ENCODE measurements around the gene MYO5B.

The MYO5B gene

DNA sequence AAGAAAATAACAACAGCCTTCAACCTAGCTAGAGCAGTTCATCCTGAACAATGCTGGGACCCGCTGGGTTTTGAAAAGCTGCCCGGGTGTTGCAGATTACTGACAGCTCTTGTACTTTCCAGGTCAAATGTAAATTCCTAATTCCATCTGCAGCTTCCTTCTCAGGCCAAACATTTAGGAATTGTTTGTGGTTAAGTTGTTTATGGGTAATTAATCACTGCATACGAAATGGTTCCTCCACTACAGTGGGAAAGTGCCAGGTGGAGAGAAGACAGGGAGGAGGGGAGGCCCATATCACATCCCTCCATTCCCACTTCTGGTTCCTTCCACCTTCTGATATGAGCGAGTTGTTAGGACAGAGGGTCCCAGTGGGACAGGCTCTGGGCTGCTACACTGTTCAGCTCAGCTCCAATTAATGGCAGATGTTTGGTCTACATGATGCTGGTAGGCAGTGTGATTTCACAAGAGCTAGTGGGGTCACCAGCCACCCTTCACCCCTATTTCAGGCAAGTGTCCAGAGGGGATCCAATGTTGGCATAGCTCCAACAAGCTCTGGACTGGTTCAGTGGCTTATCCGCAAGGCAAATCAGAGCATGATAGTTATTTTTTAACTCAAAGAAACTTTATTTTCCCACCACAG is 268.7 kb downstream of the MYO5B start:
- H3K4me3 ChIP-seq (ENCODE audit: low read depth, low read length), result no peak overlapping the region

- H3K4me3 ChIP-seq (ENCODE audit: low read depth, low read length), result no peak overlapping the region
Measured at GRCh38 chr18:49924293-49924983, 270.5 kb downstream of the MYO5B start.

GRCh38 chr18:49922228-49922627 is 272.7 kb downstream of the MYO5B start:
- H3K4me3 ChIP-seq (ENCODE audit: low read depth, low read length), result no peak overlapping the region

DNA sequence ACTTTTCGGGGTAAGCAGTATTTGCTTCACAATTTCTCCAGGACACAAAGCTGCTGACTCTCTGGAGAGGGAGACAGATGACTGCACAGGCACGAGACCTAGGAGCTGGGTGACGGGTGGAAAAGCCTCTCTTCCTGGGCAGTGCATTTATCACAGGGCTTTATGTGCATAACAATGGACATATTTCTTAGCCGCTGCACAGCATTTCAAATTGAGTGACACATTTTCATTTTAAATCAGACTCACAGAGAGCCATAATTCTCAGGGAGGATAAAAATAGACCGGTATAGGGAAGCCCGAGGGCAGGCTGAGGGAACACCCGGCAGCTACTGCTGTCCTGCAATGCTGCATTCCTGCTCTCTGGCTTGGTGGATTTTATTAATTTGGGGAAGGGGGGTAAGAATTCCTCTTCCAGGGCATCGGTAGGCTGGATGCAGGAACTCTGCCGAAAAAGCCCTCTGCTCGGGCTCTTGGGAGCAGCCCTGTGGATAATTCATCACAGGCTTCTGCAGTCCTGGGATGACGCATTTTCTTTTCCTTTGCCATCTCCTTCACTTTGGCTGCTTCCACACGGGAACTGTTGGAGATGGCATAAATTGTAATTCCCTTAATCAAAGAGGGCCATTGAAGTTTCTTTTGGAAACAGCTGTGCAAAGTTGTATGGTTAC is 273.5 kb downstream of the MYO5B start:
- no peak overlapping the region for H3K4me3 ChIP-seq (ENCODE audit: low read depth, low read length)

DNA sequence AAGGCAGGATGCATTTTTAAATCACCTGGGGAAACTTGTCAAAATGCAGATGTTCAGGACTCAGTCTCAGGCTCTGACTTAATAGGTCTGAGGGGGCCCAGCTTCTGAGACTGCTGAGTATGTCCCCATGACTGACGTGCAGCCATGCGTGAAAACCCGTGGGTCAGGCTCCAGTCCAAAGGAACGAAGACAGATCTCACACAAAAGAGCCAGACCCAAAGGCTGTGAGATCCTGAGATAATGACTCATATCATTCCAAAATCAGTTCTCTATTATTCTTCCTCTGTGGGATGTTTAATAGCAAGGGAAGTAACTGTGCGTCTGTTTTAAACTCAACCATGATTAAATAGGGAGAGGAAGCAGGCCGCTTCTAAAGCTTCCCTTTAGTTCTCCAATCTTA is 274.2 kb downstream of the MYO5B start:
- no peak overlapping the region for H3K4me3 ChIP-seq (ENCODE audit: low read depth, low read length)

DNA sequence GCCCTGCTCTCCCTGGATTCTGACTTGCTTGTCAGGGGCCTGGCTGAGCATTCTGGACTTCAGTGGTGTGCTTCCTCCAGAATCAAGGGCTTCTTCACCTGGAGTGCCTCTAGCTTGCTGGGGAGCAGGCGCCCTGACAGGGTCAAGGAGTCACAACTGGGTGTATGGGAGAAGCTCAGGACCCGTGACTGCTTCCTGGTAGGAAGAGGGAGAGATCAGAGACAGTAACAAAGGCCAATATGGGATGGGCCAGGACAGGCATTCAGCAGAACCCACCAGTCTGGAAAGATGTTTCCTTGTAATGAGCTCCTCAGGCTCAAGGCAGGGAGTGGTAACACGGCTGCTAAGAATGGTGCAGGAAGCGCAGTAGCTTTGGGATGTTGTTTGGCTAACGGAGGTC is 277.2 kb downstream of the MYO5B start:
- no peak overlapping the region for H3K4me3 ChIP-seq (ENCODE audit: low read depth, low read length)

DNA sequence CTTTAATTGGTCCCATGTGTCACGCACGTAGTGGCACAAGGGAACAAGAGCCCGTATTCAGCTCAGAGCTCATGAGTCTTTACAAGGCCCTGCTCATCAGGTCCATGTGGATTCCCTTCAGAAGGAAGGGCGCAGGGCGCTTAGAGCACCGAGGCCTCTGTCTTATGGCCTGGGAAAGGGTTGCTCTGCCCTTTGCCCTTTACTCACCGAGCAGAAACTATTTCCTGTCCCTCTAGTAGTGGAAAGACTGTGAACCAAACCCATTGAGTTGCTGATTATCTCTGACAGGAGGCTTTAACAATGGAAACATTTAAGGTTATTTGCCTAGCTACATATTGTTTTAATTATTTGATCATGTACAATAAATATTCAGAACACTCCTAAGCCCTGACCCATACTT is 279.6 kb downstream of the MYO5B start:
- no peak overlapping the region for H3K4me3 ChIP-seq (ENCODE audit: low read depth, low read length)

- no peak overlapping the region for H3K4me3 ChIP-seq (ENCODE audit: low read depth, low read length)
Measured at GRCh38 chr18:49913221-49913620, 281.7 kb downstream of the MYO5B start.

DNA sequence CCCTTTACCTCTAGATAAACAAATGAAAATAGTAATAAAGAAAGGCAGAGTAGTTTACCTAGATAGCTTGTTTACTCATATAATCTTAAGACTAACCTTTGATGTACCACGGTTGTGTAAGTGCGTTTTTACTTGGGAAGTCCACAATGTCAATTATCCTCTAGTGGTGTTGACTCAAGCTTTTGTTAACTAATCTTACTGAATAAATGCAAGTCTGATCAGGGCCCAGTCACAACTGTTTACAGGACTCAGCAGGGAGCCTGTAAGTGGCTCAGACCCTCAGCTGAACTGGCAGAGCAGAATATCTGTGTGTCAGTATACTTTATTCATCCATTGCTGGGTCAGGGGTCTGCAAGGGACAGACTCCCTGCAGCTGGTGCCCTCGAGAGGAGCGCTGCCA is 283.5 kb downstream of the MYO5B start:
- no peak overlapping the region for H3K4me3 ChIP-seq (ENCODE audit: low read depth, low read length)

DNA sequence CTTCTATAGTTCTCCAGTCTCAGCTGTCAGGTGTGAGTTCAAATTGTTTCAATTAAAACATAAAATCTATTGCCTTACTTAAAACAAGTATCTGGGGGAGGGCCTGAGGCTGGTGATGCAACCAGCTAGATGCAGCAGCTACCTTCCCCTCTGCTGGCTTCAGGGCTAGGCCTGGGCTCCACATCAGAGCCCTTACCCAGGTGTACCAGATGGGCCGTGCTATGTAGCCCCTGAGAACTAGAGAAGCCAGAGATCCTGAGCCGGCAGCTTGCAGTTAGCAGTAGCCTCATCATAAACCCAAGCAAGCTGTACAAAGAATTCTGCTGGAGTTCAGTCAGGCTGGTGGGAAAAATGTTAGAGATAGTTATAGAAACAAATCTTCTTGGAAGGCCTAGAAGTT is 284.0 kb downstream of the MYO5B start:
- H3K4me3 ChIP-seq (ENCODE audit: low read depth, low read length), result no peak overlapping the region

DNA sequence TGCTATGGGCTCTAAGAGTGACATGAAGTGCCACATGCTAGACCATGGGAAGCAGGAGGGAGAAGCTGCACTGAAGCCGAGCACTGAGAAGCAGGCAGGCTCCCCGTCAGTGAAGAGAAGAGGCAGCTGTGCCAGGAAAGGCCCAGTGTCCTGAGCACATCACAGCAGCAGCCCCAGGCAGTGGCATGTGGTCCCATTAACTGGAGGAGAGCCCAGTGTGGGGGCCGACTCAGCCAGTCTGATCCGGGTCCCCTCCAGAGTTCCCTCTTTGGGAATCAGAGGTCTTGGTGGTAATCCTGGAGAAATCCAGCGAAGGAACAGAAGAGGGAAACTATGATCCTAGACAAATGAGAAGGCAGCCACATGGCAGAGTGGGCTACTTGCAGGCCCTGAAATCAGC is 284.9 kb downstream of the MYO5B start:
- H3K4me3 ChIP-seq (ENCODE audit: low read depth, low read length), result no peak overlapping the region

DNA sequence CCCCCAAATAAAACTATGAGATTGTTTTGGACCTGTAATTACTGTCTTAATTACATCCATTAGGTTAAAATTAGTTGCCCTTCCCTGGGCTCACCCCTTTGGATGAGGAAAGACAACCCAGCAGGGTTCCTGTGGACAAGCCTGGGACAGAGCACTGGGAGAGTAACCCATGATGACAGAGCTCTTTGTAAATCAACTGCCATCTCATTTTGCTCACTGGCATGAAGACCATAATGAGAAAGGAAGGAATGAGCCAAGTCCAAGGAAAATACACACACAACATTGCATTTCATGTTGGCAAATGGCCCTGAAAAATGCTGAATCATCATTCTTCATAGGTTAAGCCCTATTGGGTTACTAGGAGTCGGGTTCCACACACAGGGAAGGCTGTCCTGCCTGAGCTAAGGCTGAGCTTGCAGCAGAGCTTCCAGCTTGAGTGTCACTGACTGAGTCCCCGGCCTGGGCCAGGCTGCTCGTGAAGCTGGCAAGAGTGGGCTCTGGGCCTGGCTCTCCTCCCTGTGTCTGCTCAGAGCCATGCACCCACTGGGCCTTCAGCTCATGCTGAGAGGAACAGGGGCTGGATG is 287.5 kb downstream of the MYO5B start:
- H3K4me3 ChIP-seq (ENCODE audit: low read depth, low read length), result no peak overlapping the region

DNA sequence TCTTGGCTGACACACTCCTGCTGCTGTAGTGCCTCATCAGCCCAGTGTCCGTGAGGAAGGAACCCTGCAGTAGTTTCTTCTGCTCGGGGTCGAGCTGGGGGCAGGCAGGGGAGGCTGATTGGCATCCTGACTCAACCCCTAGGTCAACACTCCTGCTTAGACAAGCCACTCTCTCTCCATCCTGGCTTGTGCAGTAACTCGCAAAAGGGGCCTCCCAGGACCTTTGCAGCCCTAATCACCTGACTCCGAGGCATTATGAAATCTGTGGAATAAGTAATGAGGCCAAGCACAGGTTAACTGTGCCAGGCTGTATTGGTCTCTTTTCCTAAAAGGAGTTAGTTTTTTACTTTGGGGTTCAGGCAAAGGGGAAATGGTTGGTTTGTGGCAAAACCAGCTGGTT is 289.2 kb downstream of the MYO5B start:
- H3K4me3 ChIP-seq (ENCODE audit: low read depth, low read length), result no peak overlapping the region

- H3K4me3 ChIP-seq (ENCODE audit: low read depth, low read length), result no peak overlapping the region
Measured at GRCh38 chr18:49904871-49905555, 289.9 kb downstream of the MYO5B start.

- H3K4me3 ChIP-seq (ENCODE audit: low read depth, low read length), result no peak overlapping the region
Measured at GRCh38 chr18:49901862-49902340, 293.0 kb downstream of the MYO5B start.

DNA sequence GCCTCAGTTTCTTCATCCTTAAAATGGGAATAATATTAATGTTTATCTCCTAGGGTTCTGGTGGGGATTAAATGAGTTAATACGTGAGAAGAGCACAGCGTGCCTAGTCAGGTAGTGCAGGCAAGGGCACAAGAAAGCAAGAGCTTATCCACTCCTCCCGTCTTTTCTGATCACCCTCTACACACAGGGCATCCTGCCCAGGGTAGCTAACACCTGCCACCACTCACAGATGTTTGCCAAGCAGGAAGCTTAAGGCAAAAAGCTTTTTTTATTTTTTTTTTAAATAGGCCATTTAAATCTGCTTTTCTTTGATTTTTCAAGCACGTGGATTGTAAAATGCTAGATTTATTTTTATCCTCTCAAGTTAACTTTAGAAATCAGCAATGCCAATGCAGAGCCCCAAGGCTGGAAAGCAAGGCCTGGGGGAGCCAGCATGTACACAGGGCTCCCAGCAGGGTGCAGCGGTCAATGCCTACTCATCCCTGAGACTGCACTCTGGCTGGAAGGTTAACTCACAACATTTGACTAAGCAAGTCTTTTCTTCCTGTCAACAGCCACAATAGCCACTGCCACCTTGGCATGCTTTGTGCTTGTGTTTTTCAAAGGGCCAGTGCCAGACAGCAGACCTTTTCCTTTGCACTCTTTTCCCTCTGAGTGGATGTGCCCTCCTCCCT is 295.2 kb downstream of the MYO5B start:
- no peak overlapping the region for H3K4me3 ChIP-seq (ENCODE audit: low read depth, low read length)

DNA sequence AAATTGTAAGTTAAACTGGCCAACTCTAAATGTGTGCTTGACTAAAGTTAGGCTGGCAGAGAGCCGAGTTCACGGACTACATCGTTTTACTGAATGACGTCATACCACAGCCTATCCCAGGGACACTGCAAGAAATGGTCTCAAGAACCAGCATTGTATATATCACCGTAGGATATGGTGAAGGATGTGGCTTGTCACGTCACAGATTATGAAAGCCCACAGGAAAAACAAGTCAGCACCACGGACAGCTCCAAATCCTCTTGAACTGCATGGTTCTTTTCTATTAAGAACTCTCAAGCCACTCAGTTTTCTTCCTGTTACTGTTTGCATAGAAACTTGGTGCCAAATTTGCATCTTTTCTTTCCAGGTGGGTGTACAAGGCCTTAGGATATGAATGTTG is 296.5 kb downstream of the MYO5B start:
- H3K4me3 ChIP-seq (ENCODE audit: low read depth, low read length), result no peak overlapping the region

DNA sequence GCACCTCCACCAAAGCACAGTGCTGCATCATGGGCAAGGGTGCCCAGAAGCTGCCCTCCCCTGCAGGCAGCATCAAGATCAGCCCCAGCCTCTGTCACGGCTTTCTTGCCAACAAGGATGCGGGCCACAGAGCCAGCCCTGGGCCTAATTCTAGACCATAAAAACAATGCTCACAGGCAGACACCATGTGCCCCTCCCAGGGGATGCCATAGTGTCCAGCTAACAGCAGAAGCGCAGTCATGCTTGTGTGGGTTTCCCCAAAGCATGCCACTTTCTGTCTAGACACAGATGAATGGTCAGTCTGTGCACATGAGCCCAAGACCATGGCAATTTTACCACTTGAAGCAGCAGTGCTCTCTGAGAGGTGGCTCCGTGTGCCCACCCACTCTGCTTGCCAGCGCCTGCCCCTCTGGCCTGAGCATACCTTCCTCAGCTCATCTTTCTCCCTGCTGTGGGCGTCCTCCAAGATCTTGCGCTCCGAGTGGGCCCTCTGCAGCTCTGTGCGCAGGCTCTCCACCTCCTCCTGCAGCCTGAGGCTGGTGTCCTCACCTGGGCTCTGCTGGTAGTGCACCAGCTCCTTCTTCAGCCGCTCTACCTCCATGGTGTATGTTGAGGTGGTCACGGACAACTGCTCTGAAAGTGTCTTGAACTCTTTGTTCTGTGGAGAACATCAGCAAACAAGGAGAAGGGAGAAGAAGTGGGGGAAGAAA is 300.3 kb downstream of the MYO5B start:
- H3K4me3 ChIP-seq (ENCODE audit: low read depth, low read length), result no peak overlapping the region

DNA sequence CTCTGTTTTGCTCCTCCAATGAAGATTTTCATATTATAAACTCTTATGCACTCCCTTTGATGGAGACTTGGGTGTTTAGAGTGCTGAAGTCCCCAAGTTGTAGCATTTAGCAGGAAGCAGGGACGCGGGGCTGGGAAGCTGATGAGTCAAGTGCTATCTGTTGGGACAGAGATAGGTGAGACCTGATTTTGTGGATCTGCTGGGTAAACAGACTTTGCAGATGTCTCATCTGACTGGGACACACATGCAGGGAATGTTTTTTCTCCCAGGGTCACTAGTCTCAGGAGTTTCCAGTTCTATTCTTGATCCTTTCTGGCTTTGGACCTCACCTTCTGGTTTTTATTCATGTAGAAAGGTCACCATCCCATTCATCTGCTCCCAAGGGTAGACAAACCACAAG is 301.9 kb downstream of the MYO5B start:
- no peak overlapping the region for H3K4me3 ChIP-seq (ENCODE audit: low read depth, low read length)

Measured in iPS-11a (cell line).